ENCODE data around the gene CDC42BPB.

The CDC42BPB gene

DNA sequence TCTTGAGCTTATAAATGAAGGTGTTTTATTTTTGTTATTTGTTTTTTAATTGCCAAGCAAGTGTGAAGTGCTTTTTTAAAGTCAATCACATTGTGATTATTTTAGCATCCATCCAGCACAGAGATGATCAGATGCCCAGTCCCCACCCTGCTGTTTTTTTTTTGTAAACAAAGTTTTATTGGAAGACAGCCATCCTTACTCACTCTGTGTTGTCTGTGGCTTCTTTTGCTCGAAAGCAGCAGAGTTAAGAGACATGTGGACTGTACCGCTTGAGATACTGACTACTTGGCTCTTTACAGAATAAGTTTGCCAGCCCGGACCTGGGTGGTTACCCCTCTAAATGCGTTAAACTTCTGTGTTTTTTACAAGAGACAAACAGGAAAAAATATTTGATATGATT is 165.8 kb downstream of the CDC42BPB start:
- H3K79me2 ChIP-seq (ENCODE audit: low read length), result peaks cover 28% of the 10 kb centered on the region
- H2AFZ ChIP-seq (ENCODE audit: low read depth, low read length), result no peak overlapping the region
- H3K4me1 ChIP-seq (ENCODE audit: low read length), result peaks cover 10% of the 10 kb centered on the region
- TF ChIP-seq, protein P1, sequence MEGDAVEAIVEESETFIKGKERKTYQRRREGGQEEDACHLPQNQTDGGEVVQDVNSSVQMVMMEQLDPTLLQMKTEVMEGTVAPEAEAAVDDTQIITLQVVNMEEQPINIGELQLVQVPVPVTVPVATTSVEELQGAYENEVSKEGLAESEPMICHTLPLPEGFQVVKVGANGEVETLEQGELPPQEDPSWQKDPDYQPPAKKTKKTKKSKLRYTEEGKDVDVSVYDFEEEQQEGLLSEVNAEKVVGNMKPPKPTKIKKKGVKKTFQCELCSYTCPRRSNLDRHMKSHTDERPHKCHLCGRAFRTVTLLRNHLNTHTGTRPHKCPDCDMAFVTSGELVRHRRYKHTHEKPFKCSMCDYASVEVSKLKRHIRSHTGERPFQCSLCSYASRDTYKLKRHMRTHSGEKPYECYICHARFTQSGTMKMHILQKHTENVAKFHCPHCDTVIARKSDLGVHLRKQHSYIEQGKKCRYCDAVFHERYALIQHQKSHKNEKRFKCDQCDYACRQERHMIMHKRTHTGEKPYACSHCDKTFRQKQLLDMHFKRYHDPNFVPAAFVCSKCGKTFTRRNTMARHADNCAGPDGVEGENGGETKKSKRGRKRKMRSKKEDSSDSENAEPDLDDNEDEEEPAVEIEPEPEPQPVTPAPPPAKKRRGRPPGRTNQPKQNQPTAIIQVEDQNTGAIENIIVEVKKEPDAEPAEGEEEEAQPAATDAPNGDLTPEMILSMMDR (IDR thresholded peaks at IDR 0.05; ENCODE audit: low read depth, low read length), result no peak
- no peak for TF ChIP-seq EZH2phosphoT487 (IDR thresholded peaks at IDR 0.05; ENCODE audit: low read depth)
- H3K27me3 ChIP-seq (ENCODE audit: low read depth, low read length), result no peaks in the 10 kb centered on the region
- H3K9me3 ChIP-seq (ENCODE audit: insufficient read depth, low read length), result no peaks in the 10 kb centered on the region
- H3K9ac ChIP-seq (ENCODE audit: low read length), result no peak overlapping the region
- no peak overlapping the region for H3K27ac ChIP-seq (ENCODE audit: low read length)
- H3K4me3 ChIP-seq (ENCODE audit: low read length), result no peak overlapping the region
- H4K20me1 ChIP-seq (ENCODE audit: insufficient read depth, low read length), result peaks cover 3% of the 10 kb centered on the region; the same call in 1 of the 2 replicates
- H3K36me3 ChIP-seq (replicated peaks; ENCODE audit: low read depth, low read length), result peaks cover 81% of the 10 kb centered on the region
- H3K4me2 ChIP-seq (ENCODE audit: low read length), result no peak overlapping the region

DNA sequence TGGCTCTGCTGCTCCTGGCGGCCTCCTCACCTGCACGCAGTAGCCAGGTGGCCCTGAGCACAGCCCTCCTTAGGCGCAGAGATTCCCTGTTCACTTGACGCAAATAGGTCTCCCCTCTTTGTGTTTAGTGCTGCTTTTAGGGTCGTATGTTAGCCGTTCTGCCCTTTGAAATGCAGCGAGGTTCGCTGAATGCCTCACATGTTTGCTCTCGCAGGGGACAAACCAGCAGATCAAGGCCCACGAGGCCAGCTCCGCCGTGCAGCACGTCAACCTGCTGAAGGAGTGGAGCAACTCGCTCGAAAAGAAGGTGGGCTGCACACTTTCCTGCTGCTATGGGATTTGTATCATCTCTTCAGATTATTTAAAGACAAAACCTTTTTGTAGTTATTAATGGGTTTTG is 166.2 kb downstream of the CDC42BPB start:
- peaks cover 79% of the 10 kb centered on the region for H3K36me3 ChIP-seq (replicated peaks; ENCODE audit: low read depth, low read length)
- no peak overlapping the region for H3K4me2 ChIP-seq (ENCODE audit: low read length)
- no peak overlapping the region for H3K9ac ChIP-seq (ENCODE audit: low read length)
- TF ChIP-seq, protein P1 (IDR thresholded peaks at IDR 0.05; ENCODE audit: low read depth, low read length), result no peak
- TF ChIP-seq EZH2phosphoT487 (IDR thresholded peaks at IDR 0.05; ENCODE audit: low read depth), result no peak
- peaks cover 23% of the 10 kb centered on the region for H3K79me2 ChIP-seq (ENCODE audit: low read length)
- H2AFZ ChIP-seq (ENCODE audit: low read depth, low read length), result no peak overlapping the region
- peaks cover 3% of the 10 kb centered on the region; the same call in 1 of the 2 replicates for H4K20me1 ChIP-seq (ENCODE audit: insufficient read depth, low read length)
- H3K9me3 ChIP-seq (ENCODE audit: insufficient read depth, low read length), result no peaks in the 10 kb centered on the region
- no peak overlapping the region for H3K27ac ChIP-seq (ENCODE audit: low read length)
- no peak overlapping the region for H3K4me3 ChIP-seq (ENCODE audit: low read length)
- peaks cover 5% of the 10 kb centered on the region for H3K4me1 ChIP-seq (ENCODE audit: low read length)
- no peaks in the 10 kb centered on the region for H3K27me3 ChIP-seq (ENCODE audit: low read depth, low read length)

DNA sequence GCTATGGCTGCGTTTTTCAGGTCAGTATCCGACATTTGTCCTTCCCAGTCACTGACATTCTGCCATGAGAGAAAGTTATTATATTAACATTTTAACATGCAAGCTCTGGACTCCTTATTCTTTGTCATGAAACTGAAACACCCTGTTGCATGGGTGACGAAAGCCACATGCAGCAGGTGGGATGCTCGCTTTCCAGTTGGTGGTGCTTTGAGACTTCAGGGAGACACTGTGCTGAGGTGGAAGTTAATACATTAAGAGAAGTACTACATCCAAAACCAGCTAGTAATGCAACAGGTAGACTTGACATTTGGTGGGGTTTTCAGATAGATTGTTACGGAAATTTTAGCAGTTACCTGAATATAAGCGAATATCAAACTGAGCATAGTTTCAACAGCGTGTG is 167.7 kb downstream of the CDC42BPB start:
- Histone ChIP-seq H3K79me2 (ENCODE audit: low read length) (peaks cover 14% of the 10 kb centered on the region; the same call in 1 of the 2 replicates), H4K20me1 (ENCODE audit: insufficient read depth, low read length) (peaks cover 2% of the 10 kb centered on the region; the same call in 1 of the 2 replicates), H3K9me3 (ENCODE audit: insufficient read depth, low read length) (no peaks in the 10 kb centered on the region), H3K27me3 (ENCODE audit: low read depth, low read length) (no peaks in the 10 kb centered on the region), H2AFZ (ENCODE audit: low read depth, low read length) (no peak overlapping the region), H3K9ac (ENCODE audit: low read length) (no peak overlapping the region), H3K4me2 (ENCODE audit: low read length) (no peak overlapping the region), H3K4me3 (ENCODE audit: low read length) (no peak overlapping the region), H3K36me3 (replicated peaks; ENCODE audit: low read depth, low read length) (peaks cover 79% of the 10 kb centered on the region), H3K27ac (ENCODE audit: low read length) (no peak overlapping the region), H3K4me1 (ENCODE audit: low read length) (no peaks in the 10 kb centered on the region)
- TF ChIP-seq, protein P1 (IDR thresholded peaks at IDR 0.05; ENCODE audit: low read depth, low read length), result no peak
- TF ChIP-seq EZH2phosphoT487 (IDR thresholded peaks at IDR 0.05; ENCODE audit: low read depth), result no peak

DNA sequence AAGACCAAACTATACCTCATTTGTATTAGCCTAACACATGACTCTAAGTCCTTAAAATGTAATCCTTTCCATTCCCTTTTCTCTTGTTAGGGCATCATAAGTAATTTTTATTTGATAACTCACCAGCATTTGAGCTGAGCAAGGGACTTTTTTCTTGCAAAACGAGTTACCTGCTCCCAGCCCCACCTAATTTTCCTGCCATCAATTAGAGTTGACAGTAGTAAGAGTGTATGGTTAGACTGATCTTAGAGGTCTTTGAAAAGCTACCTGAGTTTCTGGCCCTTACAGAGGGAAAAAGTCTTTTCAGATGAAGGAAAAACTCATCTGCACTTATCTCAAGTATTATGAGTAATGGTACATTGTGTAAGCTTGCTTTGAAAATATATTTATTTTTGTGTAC is 168.6 kb downstream of the CDC42BPB start:
- Histone ChIP-seq H3K9ac (ENCODE audit: low read length) (no peak overlapping the region), H3K27ac (ENCODE audit: low read length) (no peak overlapping the region), H3K9me3 (ENCODE audit: insufficient read depth, low read length) (no peaks in the 10 kb centered on the region), H3K27me3 (ENCODE audit: low read depth, low read length) (no peaks in the 10 kb centered on the region), H3K79me2 (ENCODE audit: low read length) (peaks cover 14% of the 10 kb centered on the region; the same call in 1 of the 2 replicates), H2AFZ (ENCODE audit: low read depth, low read length) (no peak overlapping the region), H3K36me3 (replicated peaks; ENCODE audit: low read depth, low read length) (peaks cover 80% of the 10 kb centered on the region), H3K4me1 (ENCODE audit: low read length) (no peaks in the 10 kb centered on the region), H4K20me1 (ENCODE audit: insufficient read depth, low read length) (no peaks in the 10 kb centered on the region; the same call in 1 of the 2 replicates), H3K4me2 (ENCODE audit: low read length) (no peak overlapping the region), H3K4me3 (ENCODE audit: low read length) (no peak overlapping the region)
- no peak for TF ChIP-seq EZH2phosphoT487 (IDR thresholded peaks at IDR 0.05; ENCODE audit: low read depth)
- TF ChIP-seq, protein P1 (IDR thresholded peaks at IDR 0.05; ENCODE audit: low read depth, low read length), result no peak

All from OCI-LY3 (cell line).